ENCODE results near the gene BMAL1.

- TF ChIP-seq POLR2A (IDR thresholded peaks at IDR 0.05; ENCODE audit: low read depth, low read length) (no peak), POLR2AphosphoS5 (IDR thresholded peaks at IDR 0.05; ENCODE audit: low read depth, low read length) (no peak), TAF1 (IDR thresholded peaks at IDR 0.05; ENCODE audit: borderline replicate concordance, low read depth, low read length) (no peak)
Measured at GRCh38 chr11:13339195-13340153, 61.9 kb downstream of the BMAL1 start.
